NCI-H128 (cell line): Measurements from ENCODE around the gene CRYBG2.
"Not testable (repeated sequence)": the region's sequence is repeated elsewhere in the genome, so short reads cannot be mapped to it uniquely, and the experiment has no call there.

Source experiments
- DNase-seq: peaks from one replicate; lab custom pipeline; 2025; ENCODE audit not compliant: unreplicated experiment; lab: John Stamatoyannopoulos, UW

The CRYBG2 gene

DNA sequence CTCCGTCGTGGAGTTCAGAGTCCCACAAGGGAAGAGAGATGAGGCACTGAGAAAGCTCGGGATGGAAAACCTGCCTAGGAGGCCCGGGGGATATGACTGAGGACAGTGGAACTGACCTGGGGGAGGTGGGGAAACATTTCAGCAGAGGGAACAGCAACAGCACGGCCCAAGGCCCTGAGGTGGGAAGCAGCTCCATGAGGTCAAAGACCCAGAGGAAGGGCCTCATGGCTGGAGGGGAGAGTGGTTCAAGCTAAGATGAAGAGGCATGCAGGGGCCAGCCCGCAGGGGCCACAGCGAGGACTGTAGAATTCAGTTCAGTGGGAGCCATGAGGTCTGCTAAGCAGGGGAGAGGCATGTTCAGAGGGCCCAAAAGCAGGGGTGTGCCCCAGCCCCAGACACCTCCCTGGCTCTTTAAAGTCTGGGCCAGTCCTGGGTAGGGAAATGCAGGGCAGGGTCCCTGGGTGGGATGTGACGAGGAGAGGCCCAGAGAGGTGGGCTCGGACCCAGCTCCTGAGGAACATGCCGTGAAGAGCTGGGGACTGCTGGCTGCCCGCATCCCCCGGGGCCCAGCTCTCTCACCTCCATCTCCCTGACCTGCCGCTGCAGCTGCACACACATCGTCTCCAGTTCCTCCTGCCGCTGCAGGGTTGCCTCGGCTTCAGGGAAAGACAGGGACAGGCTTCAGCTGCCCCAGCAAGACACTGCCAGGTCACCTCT lies 57.4 kb downstream of the CRYBG2 start:
- no peak for DNase-seq

DNA sequence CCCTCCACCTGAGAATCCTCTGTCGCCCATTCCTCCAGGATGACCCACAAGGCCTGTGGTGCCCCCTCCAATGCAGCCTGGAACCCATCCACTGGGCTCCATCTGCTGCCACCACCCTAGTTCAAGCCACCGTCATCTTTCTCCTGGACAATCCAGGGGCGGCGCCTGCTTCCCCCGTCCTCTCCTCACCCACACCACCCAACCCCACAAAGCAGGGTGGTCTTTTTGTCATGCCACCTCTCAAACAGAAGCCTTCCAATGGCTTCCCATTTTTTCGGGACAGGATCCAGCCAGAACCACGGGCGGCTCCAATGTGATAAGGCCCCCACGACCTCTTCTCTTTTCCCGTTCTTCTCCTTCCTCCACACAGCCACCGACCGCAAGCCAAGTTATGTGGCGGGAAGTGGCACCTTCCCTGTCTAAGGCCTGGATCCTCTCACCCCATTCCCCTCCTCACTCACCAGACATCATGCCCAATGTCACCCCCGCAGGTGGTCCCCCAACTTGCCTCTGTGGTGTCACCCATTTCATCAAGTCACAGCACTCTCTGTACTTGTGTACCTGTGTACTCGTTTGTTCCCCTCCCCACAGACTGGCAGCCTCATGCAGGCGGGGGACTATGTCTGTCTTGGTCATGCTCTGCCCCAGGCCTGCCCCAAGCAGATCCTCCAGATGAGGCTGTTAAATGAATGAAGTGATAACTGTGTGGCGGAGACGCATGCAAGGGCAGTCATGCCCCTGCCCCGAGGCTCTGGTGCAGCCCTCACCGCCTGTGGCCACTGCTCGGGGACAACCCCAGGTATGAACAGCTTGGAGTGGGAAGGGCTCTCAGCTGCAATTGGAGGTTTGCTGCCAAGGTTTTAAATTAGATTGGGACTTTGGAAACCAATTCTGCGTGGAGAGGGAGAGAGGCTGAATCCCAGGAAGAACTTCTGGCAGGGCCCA lies 58.5 kb downstream of the CRYBG2 start:
- DNase-seq: no peak

GRCh38 chr1:26293911-26294463 lies 59.9 kb downstream of the CRYBG2 start:
- DNase-seq: no peak

DNA sequence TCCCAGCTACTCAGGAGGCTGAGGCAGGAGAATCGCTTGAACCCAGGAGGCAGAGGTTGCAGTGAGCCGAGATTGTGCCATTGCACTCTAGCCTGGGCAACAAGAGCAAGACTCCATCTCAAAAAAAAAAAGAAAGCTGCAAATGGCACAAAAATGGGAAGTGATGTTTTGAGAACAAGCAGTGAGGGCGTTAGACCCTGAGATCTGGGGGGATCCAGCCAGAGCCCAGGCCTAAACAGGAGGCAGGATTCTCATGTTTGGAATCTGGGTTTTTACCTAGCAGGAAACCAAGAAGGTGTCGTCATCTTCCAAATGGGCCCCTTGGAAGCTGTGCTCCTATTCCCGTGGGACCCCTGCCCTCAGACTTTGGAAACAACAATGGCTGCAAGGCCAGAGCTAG lies 61.2 kb downstream of the CRYBG2 start:
- not testable (repeated sequence) for DNase-seq

- no peak for DNase-seq
These were observed 62.0 kb downstream of the CRYBG2 start for GRCh38 chr1:26291939-26292338.

GRCh38 chr1:26291433-26291832 lies 62.5 kb downstream of the CRYBG2 start:
- no peak for DNase-seq

- no peak for DNase-seq
These were observed 63.1 kb downstream of the CRYBG2 start for GRCh38 chr1:26290882-26291261.

GRCh38 chr1:26290122-26290881 lies 63.6 kb downstream of the CRYBG2 start:
- no peak for DNase-seq

DNA sequence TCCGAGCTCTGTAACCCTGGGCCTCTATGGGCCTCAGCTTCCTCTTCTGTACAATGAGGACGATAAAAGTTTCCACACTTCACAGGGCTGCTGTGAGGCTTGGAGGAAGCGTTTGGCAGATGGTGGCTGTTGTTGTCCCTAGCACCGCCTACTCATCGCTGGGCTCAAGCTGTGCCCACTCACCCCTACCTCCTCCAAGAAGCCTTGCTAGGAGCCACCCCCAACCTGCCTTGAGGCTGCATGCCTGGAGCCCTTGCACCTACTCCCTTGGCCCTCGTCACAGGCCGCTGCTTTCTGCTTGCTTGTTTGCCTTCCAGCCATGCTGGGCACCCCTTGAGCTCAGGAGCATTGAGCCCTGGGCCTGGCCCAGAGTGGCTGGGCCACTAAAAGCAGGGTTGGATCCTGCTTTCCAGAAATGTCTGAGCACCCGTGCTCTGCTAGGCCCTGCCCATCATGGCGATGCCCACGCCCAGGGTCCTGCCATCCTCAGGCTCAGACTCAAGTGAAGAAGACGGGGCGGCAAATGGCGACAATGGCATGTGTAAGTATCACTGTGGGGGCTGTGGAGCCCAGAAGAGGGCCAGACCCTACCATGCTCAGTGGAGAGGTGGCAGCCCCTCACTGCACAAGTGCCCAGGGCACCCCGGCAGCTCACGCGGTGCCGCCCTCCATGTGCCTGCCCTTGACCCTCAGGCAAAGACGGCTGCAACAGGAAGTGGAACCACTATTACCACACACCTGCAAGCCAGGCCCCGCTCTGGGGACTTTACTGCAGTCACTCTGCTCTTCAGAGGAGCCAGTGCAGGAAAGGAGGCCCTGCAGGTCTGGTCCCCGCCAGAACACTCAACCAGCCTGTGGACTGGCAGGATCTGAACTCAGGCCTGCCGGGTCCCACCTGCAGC lies 64.5 kb downstream of the CRYBG2 start:
- DNase-seq: no peak

GRCh38 chr1:26288311-26288941 lies 65.5 kb downstream of the CRYBG2 start:
- no peak for DNase-seq

DNA sequence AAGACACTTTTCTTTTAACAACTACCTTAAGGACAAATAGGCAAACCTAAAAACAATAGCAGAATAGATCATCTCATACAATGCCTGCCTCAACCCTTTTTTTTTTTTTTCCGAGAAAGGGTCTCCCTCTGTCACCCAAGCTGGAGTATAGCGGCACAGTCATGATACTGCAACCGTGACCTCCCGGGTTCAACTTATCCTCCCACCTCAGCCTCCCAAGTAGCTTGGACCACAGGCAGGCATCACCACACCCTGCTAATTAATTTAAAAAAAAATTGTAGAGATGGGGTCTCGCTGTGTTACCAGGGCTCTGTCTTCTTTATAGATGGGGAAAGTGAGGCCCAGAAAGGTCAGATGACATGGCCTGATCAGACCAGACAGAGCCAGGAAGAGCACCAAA lies 66.1 kb downstream of the CRYBG2 start:
- no peak for DNase-seq

GRCh38 chr1:26287033-26287711 lies 66.8 kb downstream of the CRYBG2 start:
- DNase-seq: no peak

DNA sequence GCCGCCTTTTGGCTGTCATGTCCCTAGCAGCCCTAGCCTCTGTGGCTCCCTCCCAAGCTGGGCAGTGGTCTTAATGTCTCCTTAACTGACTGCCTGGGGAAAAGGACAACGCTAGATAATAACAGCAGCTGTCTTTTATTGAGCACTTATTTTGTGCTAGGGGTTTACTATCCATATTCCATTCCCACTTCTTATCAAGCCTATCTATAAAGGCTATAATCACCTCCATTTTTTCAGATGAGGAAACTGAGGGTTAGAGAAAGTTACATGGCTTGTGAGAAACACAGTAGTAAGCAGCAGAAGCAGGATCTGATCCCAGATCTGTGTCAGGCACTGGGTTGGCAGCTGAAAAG lies 67.9 kb downstream of the CRYBG2 start:
- DNase-seq: no peak

DNA sequence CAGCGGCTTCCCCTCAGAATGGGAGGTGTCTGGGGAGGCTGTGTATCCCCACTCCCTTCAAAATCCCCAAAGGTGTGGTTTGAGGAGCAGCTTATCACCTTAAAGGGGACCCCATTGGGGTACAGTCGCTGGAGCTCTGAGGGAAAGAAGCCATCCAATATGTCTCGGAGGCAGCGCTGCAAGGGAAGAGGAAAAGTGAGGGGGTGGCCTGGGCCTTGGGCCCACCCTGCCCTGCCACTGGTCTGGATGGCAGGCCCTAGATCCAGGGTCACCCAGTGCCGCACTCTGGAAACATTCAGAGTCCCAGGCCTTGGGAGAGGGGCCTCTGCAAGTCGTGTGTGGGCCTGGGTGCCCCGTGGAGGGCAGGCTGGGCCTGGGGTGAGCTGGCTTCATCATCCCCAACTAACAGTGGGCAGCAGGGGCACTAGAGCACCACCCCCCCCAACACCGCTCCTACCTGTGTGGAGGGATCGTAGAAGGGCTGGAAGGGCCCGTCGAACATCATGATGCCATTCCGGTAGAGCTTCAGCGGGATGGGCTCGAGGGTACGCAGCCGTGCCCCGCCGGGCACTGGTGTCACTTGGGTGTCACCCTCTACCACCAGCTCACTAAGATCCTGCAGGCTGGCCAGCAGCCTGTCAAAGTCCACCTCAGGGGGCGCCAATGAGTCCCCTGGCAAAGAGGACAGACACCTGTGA lies 68.4 kb downstream of the CRYBG2 start:
- no peak for DNase-seq

DNA sequence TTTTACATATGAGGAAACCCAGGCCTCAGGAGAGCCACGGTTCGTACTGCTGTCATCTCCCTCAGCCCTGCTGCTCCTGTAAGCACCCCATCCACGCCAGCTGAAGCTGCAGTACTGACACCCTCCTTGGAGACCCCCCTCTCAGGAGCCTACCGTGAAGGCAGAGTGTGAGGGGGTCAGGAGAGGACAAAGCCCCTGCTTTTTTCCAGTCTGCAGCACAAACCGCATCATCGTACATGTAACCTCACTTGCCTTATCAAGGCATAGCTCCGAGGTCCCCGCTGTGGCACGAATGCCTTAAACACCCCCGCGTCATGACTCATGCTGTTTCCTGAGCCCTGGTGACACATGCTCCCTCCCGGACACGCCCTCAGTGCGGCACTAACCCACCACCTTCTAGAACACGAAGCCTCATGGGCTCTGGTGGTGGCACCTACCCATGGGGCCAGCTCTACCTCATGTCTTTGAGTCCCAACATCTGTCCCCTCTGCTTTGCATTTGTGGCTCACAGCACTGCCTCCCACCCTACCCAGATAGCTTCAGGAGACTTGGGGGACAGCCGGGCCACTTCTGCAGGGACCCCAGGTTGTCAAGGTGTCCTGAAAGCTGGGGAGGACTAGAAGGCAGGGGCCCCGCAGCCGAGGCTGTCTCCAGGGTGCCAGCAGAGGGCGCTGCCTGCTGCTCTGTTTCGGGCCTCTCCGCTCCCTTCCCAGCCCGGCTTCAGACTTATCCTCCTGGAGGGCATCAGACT lies 69.2 kb downstream of the CRYBG2 start:
- no peak for DNase-seq

GRCh38 chr1:26283871-26284596 lies 69.9 kb downstream of the CRYBG2 start:
- no peak for DNase-seq

GRCh38 chr1:26283279-26283853 lies 70.6 kb downstream of the CRYBG2 start:
- DNase-seq: no peak
